Heart left ventricle (tissue), 13 donors: Measurements from ENCODE around the gene CTSA.

Experiments
- POLR2A ChIP-seq, 2 donors: fragments of 450-650 bp; IDR thresholded peaks; one replicate each; pipeline ENCODE4 v1.6.1; 2017; ENCODE audit warnings: antibody characterized with exemption in 2 of 2, mild to moderate bottlenecking in 2 of 2, moderate library complexity in 2 of 2
- TF ChIP-seq, protein P1 (sequence below), 12 donors: fragments of 200-600 bp; sonication (generic) in 4 of 12; IDR thresholded peaks; one replicate each; pipeline versions ENCODE4 v1.5.0 to v1.8.0; 2018 to 2022; ENCODE audit warnings: antibody characterized with exemption in 12 of 12, mild to moderate bottlenecking in 5 of 12
- donor health status: ischemic (EF 13 %, LVEDD 7.1; RV severe dilation, severe dysfunction).
- donor health status: DM: no; HTN: yes; CAD: no.
- donor health status: DM: no; HTN: no; CAD: no.
- donor health status: ischemic (EF 25% LVEDD 6.9; RV normal size, moderate dysfunction).
- donor health status: ischemic (EF 25% LVEDD 5.7; RV mildly dilated, moderate dysfunction).
- donor health status: ischemic (EF 35%, LVEDD 5.7; RV mildly dilated, moderate dysfunction).
- donor health status: nonischemic (EF 11% LVEDD 7.7; RV severe dilation, severe dysfunction).
- donor health status: DM: yes; HTN: yes; CAD: no.
- donor health status: PGD.
- donor health status: ischemic (EF 29% LVEDD 5.4; RV normal size, mild dysfunction).
- donor health status: nonischemic (EF 23%, LVEDD 6.1; RV moderate dilation, normal function).

DNA sequence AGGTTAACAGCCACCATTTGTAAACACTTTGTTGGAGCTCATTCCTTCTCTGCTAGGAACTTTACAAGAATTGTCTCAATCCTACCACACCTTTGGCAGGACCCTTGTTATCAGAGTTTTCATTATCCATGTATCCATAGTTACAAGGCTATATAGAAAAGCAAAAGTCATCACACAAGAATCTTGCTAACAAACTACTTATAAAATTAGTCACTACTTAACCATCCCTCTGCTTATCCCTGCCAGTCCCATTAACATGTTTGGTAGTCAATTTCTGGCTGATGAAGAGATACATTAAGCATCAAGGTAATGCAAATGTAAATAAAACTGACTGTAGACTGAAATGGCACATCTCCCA lies 23.3 kb upstream of the CTSA start:
- TF ChIP-seq, protein P1, sequence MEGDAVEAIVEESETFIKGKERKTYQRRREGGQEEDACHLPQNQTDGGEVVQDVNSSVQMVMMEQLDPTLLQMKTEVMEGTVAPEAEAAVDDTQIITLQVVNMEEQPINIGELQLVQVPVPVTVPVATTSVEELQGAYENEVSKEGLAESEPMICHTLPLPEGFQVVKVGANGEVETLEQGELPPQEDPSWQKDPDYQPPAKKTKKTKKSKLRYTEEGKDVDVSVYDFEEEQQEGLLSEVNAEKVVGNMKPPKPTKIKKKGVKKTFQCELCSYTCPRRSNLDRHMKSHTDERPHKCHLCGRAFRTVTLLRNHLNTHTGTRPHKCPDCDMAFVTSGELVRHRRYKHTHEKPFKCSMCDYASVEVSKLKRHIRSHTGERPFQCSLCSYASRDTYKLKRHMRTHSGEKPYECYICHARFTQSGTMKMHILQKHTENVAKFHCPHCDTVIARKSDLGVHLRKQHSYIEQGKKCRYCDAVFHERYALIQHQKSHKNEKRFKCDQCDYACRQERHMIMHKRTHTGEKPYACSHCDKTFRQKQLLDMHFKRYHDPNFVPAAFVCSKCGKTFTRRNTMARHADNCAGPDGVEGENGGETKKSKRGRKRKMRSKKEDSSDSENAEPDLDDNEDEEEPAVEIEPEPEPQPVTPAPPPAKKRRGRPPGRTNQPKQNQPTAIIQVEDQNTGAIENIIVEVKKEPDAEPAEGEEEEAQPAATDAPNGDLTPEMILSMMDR (IDR thresholded peaks at IDR 0.05) = no peak
- no peak for TF ChIP-seq POLR2A (IDR thresholded peaks at IDR 0.05)
